Stimulated activated CD4-positive, alpha-beta T cell treated with anti-CD3 and anti-CD28 coated beads, TNF-alpha, amount 100 ng/mL, for 4 hours (primary cell): ENCODE results near the gene RBBP5.
"Not testable (repeated sequence)": the region's sequence is repeated elsewhere in the genome, so short reads cannot be mapped to it uniquely, and the experiment has no call there.

ENCODE experiments used
- DNase-seq, 3 experiments: peaks; one replicate each; pipeline ENCODE4 v3.0.0-alpha.2; 2020; ENCODE audit warnings: low read depth in 3 of 3

RBBP5 gene, protein sequence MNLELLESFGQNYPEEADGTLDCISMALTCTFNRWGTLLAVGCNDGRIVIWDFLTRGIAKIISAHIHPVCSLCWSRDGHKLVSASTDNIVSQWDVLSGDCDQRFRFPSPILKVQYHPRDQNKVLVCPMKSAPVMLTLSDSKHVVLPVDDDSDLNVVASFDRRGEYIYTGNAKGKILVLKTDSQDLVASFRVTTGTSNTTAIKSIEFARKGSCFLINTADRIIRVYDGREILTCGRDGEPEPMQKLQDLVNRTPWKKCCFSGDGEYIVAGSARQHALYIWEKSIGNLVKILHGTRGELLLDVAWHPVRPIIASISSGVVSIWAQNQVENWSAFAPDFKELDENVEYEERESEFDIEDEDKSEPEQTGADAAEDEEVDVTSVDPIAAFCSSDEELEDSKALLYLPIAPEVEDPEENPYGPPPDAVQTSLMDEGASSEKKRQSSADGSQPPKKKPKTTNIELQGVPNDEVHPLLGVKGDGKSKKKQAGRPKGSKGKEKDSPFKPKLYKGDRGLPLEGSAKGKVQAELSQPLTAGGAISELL

DNA sequence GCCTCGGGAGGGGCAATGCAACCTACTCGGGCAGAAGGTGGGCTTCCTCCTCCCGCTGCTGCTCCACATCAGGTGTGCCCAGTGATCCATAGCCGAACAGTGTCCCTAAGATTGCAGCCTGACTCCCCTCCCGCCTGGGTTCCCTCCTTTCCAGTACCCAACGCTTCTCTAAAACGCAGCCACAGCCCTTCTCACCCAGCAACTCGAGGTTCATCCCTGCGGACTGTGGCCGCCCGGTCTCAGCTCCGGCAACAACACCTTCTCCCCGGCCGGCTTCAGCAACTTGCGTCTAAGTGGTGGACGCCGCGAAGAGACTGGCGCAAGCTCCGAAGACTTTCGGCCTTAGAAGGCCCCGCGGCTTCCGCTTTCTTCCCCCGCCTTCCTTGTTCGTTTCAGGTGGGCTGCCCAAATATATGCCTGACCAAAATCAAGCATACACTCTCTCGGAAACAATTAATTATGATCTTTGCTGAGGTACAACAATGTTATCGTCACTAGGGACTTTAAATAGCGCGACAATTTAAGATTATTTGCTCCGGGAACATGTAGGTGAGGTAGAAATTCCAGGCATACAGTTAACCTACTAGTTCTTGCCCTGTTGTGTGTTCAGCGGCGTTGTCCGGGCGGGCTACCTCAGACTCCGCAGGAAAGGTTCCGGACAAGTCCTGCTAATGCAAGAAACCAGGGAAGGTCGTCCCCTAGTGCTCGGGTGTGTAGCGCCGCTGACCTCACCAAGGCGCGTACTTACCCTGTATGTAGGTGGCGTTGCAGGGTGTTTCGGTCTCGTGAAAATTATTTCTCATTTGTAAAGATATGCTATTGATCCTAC lies at the start of gene RBBP5:
RBBP5 (minus strand) TSS at position 319 of the 829 bp plus-strand sequence; CDS start at position 214, 105 bp downstream.
- DNase-seq, result peak; percentile 89 to 90 (median 90)

DNA sequence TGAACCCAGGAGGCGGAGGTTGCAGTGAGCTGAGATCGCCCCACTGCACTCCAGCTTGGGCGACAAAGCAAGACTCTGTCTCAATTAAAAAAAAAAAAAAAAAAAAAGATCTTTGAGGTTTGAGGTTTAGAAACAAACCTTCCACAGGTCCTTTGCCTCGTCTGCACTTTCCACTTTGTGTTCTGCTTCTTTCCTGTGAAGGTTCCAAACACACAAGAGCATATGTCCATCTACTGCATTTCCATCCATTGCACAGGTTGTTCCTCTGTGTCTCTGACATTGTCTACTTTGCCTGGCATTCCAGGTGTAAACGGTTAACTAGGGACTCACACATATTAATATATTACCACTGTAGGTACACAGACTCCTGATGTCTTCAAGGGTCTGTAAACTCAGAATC lies 49.6 kb upstream of the RBBP5 start:
- DNase-seq, result no peak

DNA sequence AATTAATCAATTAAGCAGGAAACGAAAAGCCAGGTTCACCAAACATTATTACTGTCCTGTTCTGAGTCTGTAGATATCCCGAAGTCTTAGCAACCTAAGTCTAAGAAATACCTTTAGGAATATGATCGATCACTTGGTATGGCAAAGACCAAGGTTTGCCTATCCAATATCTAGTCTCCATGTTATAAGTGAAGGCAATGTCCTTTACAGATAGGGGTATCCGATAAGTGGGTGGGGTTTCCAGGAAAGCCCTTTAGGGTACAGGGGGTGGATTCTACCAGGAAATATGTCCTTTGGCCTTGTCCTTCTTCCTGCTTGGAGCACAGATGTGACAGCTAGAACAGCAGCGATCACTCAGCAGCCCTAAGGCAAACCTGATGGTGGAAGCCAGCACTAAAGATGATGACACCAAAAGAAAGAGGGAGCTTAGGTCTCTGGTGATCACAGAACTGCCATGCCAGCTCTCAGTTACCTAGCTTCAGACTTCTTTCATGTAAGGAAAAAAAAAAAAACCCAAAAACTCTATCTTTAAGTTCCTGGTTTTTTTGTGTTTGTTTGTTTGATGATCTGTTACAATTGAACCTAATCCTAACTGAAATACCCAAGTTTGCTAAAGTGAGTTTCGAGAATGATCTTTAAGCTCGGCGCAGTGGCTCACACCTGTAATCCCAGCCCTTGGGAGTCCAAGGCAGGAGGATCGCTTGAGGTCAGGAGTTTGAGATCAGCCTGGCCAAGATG lies 48.9 kb upstream of the RBBP5 start:
- DNase-seq, result no peak

DNA sequence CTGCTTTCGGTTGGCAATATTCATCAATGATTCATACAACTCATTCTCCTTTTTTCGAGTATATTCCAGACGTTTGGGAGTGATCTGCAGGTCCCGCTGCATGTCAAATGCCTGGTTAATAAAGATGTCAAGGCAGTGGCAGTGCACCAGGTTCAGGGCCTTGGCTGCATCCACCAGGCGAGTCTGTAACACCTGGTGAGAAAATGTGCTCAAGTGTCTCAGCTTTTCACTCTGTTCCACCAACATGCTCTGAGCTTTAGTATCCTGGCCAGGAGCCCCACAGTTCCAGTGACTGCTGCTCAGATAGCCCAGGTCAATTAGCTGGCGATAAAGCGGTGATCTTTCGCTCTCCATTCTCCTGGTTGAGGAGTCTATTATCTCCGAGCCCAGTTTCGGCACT lies 47.5 kb upstream of the RBBP5 start:
- DNase-seq, result no peak

DNA sequence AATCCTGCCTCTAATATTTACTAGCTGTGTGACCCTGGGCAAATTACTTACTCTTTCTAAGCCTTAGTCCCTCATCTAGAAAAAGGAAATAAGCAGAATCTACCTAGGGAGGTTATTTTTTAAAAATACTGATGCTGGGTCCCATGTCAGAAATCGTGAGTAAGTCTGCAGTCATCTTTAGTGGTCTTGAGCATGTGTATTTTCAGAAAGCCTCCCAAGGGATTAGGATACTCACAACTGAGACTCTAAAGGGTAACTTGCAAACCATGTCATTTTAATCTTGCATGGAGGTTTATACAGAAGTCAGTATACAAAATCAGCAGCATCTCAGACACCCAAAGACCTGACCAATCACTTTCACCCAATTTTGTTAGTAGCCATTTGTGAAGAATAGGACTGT lies 46.5 kb upstream of the RBBP5 start:
- DNase-seq, result no peak

DNA sequence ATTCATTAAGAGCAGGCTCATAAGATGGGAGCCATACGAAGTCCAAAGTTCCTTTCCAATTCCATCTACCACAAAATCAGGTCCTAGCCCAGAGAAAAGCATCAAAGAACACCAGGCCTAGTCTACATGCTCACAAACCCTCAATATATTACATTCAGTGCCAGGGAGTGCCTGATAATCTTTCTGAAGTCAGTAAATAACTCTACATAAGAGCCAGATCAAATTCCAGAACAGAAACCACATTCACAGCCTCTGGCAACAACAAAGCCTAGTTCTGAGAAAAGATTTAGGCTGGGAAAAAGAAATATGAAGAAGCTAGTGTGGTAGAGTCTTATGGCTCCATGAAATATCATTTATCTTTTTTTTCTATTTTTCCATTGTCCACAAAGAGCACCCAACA lies 40.5 kb upstream of the RBBP5 start:
- DNase-seq, result no peak

DNA sequence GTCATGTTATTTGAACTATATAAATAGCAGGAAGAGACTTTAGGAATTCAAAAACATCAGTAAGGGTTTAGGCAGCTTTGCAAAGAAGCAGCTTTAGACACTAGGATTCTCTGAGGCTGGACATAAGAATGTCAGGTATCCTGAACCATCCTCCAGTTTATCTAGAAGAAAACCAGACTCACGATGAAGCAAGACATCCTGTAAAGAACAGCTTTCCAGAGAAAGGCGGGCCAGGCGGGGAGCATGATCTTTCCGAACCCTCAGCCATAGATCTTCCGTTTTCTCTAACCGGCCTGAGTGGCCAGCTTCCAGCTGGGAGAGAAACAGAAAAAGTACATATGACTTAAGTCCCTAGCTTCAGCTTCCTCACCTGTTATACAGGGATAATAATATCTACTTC lies 39.3 kb upstream of the RBBP5 start:
- no peak for DNase-seq

DNA sequence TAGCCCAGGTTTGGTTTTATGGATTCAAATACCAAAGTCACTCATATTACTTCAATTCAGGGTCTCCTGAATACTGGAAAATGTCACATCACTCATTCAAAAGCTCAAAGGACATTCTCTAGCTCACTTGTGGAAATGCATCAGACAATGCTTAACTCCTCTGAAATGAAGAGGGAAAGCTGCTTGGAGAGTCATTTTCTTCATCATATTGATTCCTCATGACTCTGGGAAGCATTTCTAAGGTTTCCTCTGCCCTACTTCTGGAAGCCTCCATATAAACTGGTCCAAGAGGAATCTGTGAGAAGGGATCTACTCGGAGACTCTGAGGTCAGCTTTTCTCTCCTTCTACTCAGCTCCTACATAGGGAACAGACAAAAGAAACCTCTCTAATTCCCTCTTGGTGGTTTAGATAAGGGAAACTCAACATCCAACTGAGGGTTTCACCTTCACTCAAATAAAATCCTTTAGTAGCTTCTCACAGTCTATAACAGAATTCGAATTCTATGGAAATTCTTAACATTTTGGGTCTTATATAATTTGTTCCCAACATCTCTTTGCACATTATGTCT lies 36.4 kb upstream of the RBBP5 start:
- DNase-seq, result no peak

DNA sequence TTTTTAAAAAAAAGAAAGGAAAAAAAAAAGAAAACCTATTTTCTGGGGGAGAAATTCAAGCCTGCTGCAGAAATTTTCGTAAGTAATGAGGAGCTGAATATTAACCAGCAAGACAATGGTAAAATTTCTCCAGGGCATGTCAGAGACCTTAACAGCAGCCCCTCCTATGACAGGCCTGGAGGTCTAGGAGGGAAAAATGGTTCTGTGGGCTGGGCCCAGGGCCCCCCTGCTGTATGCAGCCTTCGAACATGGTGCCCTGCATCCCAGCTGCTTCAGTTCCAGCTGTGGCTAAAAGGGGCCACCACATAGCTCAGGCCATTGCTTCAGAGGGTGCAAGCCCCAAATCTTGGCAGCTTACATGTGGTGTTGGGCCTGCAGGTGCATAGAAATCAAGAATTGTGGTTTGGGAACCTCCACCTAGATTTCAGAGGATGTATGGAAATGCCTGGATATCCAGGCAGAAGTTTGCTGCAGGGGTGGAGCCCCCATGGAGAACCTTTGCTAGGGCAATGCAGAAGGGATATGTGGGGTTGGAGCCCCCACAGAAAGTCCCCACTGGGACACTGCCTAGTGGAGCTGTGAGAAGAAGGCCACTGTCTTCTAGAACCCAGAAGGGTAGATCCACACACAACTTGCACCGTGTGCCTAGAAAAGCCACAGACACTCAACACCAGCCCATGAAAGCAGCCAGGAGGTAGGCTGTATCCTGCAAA lies 34.0 kb upstream of the RBBP5 start:
- not testable (repeated sequence) for DNase-seq

DNA sequence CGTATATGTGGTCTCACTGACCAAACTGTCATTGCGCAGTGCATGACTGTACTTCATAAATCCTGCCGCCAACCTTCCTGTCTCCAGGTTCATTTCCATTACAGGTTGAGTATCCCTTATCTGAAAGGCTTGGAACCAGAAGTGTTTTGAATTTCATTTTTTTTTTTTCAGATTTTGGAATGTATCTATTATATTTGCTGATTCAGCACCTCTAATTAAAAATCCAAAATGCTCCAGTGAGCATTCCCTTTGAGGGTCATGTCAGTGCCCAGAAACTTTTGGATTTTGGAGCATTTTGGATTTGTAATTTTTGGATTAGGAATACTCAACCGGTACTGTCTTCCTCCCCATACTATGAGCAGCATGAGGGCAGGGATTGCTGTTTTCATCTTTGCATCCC lies 30.7 kb upstream of the RBBP5 start:
- DNase-seq, result no peak

DNA sequence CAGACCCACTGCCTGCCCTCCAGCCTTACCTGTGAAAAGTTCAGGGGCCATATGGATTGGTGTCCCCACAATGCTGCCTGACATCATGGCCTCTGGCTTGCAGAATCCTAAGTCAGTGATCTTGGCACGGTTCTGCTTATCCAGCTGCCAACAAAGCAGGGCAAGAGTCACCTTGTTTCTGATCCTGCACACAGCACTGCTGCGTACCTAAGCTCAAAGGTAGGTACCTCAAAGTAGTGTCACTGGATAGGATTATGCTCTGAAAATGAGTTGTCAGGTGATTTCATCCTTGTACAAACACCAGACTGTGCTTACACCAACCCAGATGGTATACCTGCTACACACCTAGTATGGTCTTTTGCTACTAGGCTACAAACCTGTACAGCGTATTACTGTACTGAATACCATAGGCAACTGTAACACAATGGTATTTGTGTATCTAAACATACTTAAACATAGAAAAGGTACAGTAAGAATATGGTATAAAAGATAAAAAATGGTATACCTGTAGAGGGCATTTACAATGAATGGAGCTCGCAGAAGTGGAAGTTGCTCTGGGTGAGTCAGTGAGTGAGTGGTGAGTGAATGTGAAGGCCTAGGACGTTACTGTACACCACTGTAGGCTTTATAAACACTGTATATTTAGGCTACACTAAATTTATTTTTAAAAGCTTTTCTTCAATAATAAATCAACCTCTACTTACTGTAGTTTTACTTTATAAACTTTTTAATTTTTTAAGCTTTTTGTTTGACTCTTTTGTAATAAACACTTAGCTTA lies 29.1 kb upstream of the RBBP5 start:
- no peak for DNase-seq

DNA sequence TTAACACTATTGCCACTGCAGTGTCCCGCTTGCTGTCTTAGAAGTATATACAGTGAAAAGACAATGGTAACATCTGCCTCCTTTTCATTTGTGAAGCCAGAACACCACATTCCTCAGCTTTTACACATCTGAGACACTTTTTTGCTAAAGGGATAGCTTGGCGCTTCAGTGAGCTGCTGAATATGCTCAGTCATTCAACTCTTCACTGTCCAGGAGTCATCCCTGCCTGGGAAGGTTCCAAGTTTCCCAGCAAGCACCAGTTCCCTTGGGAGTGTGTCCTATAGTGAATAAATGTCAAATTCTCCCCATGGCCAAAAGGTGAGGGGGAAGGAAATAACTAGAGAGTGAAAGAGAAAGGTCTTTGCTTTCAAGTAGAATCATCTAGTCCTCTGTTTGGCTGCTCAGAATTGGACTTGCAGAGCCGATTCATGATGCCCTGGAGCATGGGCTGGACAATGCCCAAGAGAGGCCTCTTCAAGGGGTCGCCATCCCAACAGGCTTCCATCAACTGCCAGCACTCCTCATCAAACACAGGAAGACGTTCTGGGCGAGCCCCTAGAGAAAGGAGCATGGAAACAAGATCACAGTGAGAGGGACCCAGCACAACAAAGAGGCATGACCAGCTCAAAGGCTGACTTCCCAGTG lies 25.5 kb upstream of the RBBP5 start:
- DNase-seq, result no peak

DNA sequence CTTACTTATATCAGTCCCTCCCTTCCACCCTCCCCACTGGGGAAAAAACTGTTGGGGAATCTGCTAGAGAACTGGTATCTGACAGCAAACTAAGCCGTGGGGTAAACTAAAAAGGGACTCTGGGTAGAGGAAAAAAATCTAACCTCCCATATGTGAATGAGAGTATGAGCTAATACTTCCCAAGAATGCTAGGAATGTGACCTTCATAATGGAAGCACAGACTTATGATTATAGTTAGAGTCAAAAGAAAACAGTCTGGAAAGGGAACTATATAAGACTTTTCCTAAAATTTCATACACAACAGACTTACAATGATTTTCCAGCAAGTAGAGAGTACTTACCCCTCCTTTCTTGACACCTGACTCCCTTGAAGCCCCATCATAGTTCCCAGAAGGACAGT lies 23.0 kb upstream of the RBBP5 start:
- DNase-seq, result no peak

DNA sequence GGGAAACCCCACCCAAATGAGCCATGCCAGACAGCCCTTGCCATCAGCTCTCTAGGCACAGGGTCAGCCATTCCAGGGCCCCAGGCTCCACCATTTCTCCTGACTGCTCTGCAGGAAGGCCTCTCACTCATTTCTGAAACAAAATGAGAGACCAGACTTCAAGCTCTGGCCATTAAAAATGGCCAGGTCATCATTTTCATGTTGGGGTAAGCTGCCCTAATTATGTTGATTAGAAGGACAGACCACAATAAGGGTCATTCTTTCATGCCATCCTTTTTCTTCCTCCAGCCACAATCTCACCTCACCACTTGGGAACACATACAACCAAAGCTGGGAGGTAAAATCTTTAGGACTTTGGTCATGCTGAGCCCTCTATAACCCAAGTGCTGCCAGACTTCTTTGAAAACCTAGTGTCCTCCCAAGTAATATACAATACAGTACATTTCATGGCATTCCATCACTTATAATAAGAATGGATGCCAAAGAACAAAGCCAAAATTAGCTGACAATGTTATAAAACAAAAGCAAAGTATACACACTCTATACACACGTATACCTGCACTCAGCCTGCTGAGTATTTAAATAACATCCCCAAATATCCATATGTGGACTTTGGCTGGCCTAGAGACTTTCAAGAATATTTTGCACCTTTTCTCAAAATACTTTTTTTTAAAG lies 22.4 kb upstream of the RBBP5 start:
- no peak for DNase-seq

DNA sequence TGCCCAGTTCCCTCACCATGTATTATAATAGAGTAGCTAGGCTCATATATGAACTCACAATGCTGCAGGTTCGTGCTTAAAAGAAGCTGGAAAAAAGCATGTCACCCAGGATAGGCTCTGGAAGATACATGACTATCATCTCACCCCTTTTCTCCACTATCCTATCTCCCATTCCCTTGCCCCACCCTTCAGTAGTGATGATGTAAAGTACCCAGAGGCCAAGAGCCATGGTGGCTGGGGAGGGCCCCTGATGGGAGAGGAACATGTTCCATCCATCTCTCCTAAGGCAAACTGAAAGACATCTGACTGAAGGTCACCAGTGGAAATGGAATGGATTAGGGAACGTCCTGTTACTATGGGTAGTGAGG lies 20.3 kb upstream of the RBBP5 start:
- DNase-seq, result no peak

DNA sequence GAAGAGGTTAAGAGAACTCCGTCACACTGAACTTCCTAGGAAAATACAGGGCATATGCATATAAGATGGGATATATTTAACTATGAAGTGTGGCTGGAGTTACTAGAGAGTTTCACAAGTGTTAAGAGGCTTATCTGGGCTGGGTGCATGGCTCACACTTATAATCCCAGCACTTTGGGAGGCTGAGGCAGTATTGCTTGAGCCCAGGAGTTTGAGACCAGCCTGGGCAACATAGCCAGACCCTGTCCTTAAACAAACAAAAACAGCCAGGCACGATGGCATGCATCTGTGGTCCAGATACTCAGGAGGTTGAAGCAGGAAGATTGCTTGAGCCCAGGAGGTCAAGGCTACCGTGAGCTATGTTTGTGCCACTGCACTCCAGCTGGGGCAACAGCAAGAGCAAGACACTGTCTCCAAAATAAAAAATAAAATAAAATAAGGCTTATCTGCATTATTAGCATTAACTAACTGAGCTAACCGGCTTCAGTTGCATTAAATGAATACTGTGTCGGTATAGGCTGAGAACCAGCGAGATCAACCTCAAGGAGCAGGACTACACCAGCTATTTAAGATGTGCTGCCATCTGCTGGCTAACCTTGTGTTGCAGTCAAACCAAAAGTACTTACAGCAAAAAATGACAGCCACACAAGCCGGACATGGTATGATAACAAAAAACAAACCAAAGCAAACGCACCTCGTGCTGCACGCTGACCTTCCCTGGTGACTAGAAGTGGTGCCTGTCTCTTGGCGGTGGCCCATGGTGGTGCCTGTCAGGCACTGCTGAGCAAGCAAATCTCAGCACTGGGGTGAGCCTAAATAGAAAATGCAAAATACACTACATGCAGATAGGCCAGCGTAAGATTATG lies 19.7 kb upstream of the RBBP5 start:
- DNase-seq, result peak; percentile 35 to 38 (median 38)

DNA sequence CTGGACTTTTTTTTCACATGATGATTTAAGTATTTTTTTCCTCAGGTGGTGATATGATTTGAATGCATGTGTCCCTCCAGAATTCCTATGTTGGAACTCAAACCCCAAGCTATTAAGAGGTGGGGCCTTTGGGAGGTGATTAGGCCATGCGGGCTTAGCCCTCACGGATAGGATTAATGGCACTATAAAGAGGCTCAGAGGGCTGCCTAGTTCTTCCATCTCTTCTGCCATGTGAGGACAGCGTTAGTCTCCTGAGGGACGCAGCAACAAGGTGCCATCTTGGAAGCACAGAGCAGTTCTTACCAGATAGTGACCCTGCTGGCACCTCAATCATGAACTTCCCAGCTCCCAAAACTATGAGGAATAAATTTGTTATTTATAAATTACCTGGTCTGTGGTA lies 18.3 kb upstream of the RBBP5 start:
- no peak for DNase-seq

DNA sequence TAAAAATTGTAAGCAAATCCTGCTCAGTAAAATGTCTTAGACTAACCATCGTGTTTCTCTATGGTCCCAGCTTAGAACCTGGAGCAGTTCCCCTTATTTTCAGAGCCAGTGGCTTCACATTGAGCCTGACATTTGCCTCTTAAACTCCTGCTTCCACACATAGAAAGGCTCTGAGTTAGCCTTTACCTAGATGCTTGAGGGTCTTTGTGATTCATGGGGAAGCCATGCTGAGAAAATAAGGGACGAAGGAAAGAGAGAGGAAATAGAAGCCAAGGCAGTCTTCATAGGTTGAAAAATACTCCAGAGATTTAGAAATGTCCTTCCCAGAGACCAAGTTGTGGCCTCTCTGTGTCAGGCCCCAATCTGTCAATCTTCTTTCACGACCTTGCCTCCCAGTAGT lies 16.1 kb upstream of the RBBP5 start:
- no peak for DNase-seq
